ENCODE data around the gene MYBPC2. TPM values are rescaled to one million over a fixed set of nuclear protein-coding genes. Genes with fewer than 3 reads are reported as not detected.

MYBPC2 gene
- total RNA-seq, 2 experiments from 2014 or later = 0.28 to 0.33 TPM

DNA sequence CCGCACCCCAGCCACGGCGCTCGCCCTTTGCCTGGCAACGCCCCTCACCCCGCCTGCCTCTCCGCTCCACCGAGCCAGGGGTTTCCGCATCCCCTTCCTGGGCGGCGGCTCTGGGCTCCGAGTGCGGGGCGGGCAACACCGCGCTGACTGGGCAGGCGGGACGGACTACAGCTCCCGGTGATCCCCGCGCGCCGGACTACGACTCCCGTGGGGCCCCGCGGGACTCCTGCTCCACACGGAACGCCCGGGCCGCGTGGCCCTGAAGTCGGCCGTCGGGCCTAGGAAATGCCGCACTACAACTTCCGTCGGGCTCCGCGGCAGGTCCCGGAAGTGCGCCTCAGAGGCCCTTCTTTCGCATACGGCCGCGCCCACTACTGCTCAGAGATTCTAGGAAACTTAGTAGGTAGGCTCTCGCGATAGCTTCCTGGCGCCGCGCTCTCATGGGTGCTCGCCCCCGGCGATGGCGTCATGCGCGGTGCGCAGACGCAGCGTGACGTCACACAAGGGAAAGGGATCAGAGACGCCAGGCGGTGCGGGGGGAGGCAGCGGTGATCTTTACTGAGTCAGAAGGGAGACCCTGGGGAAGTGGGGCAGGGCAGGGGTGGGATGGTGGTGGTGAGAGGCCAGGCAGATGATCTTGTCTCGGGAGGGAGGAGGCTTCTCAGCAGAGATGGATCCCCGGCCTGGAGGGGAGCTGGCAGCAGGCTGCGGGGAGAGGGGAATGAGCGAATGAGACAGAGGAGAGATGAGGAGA lies 78.6 kb downstream of the MYBPC2 start, which contains the start of gene JOSD2:
TSS of gene JOSD2 (minus strand) at position 123 of the 754 bp plus-strand sequence. CDS start 760 bp downstream, outside the sequence.
- peak within 1 kb of the TSS; percentile 92 for H3K27ac Mint-ChIP-seq
- no peaks in the 10 kb centered on the region for H3K9me3 Mint-ChIP-seq
- peaks cover 23% of the 10 kb centered on the region for H3K4me1 Mint-ChIP-seq
- ChIA-PET CTCF (interaction anchor here (0.8 to 1.5 kb wide), 6 partner anchors 27 to 178 kb away, joined by 3 to 8 read pairs (median 3); partner anchors contain the start of gene POLD1), POLR2A (interaction anchor here (0.8 to 2.0 kb wide), 8 partner anchors 10 to 293 kb away, joined by 3 to 9 read pairs (median 6); partner anchors contain the start of gene GARIN5A)
- peaks cover 2% of the 10 kb centered on the region for H3K27me3 Mint-ChIP-seq
- DNase-seq = peak; percentile 98
- H3K36me3 Mint-ChIP-seq (ENCODE audit: low read depth) = peaks cover 8% of the 10 kb centered on the region
- H3K4me3 Mint-ChIP-seq = peak within 1 kb of the TSS; percentile 91

DNA sequence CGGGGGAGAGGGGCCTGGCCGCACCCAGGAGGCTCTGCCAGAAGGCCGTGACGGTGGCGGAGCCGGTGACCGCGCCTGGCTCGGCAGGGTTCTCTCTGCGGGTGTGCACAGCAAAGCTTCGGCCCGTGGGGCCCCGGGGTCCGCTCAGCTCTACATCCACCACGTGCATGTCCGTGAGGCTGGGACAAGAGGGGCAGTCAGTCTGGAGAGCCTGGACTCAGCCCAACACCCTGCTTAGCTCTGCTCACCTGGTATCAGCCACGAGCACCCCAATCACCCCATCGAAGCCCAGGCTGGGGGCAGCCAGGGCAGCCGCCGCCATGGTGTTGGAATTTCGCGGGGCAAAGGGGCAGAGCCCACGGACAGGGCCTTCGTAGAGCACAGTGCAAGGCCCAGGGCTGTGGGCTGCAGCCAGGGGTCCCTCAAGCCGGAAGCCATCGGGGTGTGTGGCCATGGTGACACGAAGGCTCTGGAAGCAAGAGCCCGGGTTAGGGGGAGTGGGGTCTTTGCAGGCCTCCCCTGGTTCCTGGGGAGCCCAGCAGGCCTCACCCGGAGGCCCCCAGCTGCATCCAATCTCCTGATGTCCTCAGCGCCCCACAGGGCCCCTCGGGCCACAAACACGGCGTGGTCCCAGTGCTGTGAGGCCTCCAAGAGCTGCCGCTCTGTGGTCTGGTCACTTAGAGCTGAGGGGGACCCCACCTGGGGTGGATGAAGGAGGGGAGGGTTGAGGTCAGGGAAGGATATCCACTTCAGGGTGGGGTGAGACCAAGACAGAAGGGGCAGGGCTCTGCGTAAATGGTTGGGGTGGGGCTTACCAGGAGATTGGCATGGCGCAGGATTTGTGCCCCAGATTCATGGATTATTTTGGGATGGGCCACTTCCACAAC lies 79.7 kb downstream of the MYBPC2 start:
- H3K27me3 Mint-ChIP-seq = peaks cover 2% of the 10 kb centered on the region

DNA sequence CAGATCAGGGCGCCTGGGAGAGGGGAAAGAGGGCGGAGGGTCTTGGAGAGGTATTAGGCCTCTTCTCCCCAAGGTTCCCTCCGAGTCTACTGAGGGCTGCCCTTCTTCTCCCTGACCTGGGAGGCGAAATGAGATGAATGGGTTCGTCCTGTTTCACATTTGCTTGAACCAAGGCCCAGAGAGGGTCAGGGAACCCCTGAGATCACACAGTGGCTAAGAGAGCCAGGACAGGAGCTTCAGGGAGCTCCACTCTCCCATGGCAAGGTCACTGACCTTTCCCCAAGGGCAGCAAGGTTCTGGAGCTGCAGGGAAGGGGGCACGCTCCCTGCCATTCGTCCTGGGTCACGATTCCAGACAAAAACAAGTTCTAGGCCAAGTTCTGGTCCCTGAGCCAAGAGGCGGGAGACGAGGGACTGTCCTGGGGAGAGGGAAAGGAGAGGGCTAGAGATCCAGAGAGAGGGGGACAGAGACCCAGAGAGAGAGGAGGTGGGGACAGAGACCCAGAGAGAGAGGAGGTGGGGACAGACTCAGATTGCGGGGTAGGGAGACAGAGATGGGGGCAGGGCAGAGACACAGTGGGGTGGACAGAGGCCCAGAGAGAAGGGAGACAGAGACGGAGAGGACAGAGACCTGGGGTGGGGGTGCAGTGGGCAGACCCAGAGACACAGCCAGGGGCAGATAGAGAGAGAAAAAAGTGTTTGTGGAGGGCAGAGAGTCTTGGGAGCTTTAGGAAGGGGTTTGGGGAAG lies 80.5 kb downstream of the MYBPC2 start:
- ChIA-PET CTCF (no interaction called here), POLR2A (no interaction called here)
- DNase-seq = no peak
- Mint-ChIP-seq H3K36me3 (ENCODE audit: low read depth) (peaks cover 8% of the 10 kb centered on the region), H3K27me3 (peaks cover 2% of the 10 kb centered on the region), H3K9me3 (no peaks in the 10 kb centered on the region), H3K4me1 (peaks cover 20% of the 10 kb centered on the region), H3K27ac (no peak overlapping the region), H3K4me3 (no peak overlapping the region)

More for the DNA sequence above, 79.7 kb downstream of the MYBPC2 start:
- peaks cover 23% of the 10 kb centered on the region for H3K4me1 Mint-ChIP-seq
- H3K9me3 Mint-ChIP-seq = no peaks in the 10 kb centered on the region
- H3K4me3 Mint-ChIP-seq = no peak overlapping the region
- no peak for DNase-seq
- H3K36me3 Mint-ChIP-seq (ENCODE audit: low read depth) = peaks cover 8% of the 10 kb centered on the region
- CTCF ChIA-PET = interaction anchor here (1.4 to 1.5 kb wide), 2 partner anchors 155 to 179 kb away, joined by 3 to 8 read pairs; no protein-coding TSS in a partner anchor
- POLR2A ChIA-PET = interaction anchor here (1.5 to 2.0 kb wide), 4 partner anchors 9 to 154 kb away, joined by 3 to 9 read pairs (median 8); no protein-coding TSS in a partner anchor
- no peak overlapping the region for H3K27ac Mint-ChIP-seq

DNA sequence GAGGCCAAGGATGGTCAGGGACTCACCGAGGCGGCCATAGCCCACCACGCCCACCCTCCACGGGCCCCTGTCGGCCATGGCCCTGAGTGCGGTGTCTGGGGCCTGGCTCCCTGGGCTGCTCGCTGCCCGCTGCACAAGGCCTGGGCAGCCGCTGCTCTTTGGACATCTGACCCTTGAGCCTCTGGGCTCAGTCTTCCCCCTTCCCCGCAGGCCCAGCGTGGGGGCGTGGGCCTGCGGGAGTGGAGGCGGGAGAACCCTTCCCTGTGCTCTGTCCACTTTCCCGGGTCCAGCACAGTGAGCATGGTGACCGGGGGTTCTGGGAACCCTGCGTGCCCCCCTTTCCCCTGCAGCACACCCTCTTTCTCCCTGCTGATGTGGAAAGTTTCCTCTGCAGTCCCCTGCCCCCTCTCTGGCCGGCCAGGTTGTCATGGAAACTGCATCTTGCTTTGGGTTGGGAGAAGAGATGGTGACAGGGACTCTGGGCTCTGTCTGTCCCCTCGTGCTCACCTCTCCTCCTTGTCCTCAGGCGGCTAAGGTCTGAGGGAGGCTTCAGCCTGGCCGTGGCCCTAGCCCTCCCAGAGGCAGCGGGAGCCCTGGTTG lies 81.2 kb downstream of the MYBPC2 start, which contains the start of gene ASPDH:
TSS of gene ASPDH (minus strand) at position 168 of the 600 bp plus-strand sequence. CDS start at position 78, 90 bp downstream.
- no peak within 1 kb of the TSS for H3K4me3 Mint-ChIP-seq
- ChIA-PET POLR2A (no interaction called here), CTCF (no interaction called here)
- H3K4me1 Mint-ChIP-seq = peaks cover 18% of the 10 kb centered on the region
- no peaks in the 10 kb centered on the region for H3K9me3 Mint-ChIP-seq
- H3K27ac Mint-ChIP-seq = no peak within 1 kb of the TSS
- peaks cover 2% of the 10 kb centered on the region for H3K27me3 Mint-ChIP-seq
- H3K36me3 Mint-ChIP-seq (ENCODE audit: low read depth) = peaks cover 5% of the 10 kb centered on the region
- DNase-seq = no peak

- Mint-ChIP-seq H3K9me3 (no peaks in the 10 kb centered on the region), H3K4me1 (peaks cover 13% of the 10 kb centered on the region), H3K4me3 (no peak overlapping the region), H3K36me3 (ENCODE audit: low read depth) (peaks cover 5% of the 10 kb centered on the region), H3K27ac (no peak overlapping the region), H3K27me3 (peaks cover 2% of the 10 kb centered on the region)
- no peak for DNase-seq
- CTCF ChIA-PET = no interaction called here
- POLR2A ChIA-PET = no interaction called here
Observed at GRCh38 chr19:50514346-50515167, 81.9 kb downstream of the MYBPC2 start.

GRCh38 chr19:50515168-50515561 lies 82.5 kb downstream of the MYBPC2 start:
- peaks cover 2% of the 10 kb centered on the region for H3K27me3 Mint-ChIP-seq
- no peaks in the 10 kb centered on the region for H3K9me3 Mint-ChIP-seq
- ChIA-PET CTCF (interaction anchor here (1.6 kb wide), 1 partner anchor 22 kb away, joined by 5 read pairs; no protein-coding TSS in a partner anchor), POLR2A (no interaction called here)
- H3K4me1 Mint-ChIP-seq = peaks cover 13% of the 10 kb centered on the region
- H3K4me3 Mint-ChIP-seq = no peak overlapping the region
- peaks cover 5% of the 10 kb centered on the region for H3K36me3 Mint-ChIP-seq (ENCODE audit: low read depth)
- no peak for DNase-seq
- no peak overlapping the region for H3K27ac Mint-ChIP-seq

Other genes starting within 250 kb of the MYBPC2 start
- gene MYH14, start 229.3 kb upstream of the MYBPC2 start, total RNA-seq = not detected
- 1 to 10 TPM; 4.2 to 4.3 TPM for gene KCNC3, start 103.5 kb upstream of the MYBPC2 start, total RNA-seq
- 1 to 10 TPM; 3.2 to 3.9 TPM for gene NAPSA, start 67.3 kb upstream of the MYBPC2 start, total RNA-seq
- gene NR1H2, start 56.4 kb upstream of the MYBPC2 start, total RNA-seq = 10 to 100 TPM; 79.7 to 86.2 TPM
- gene POLD1, start 48.5 kb upstream of the MYBPC2 start, total RNA-seq = 100 to 1,000 TPM; 117 to 119 TPM
- gene SPIB, start 14.0 kb upstream of the MYBPC2 start, total RNA-seq = under 1 TPM in 1 of 2 experiments, not detected in 1; 0.18 TPM
- 10 to 100 TPM; 56.3 to 57.2 TPM for gene EMC10, start 43.6 kb downstream of the MYBPC2 start, total RNA-seq
- under 1 TPM in 1 of 2 experiments, not detected in 1; 0.33 TPM for gene GARIN5A, start 44.0 kb downstream of the MYBPC2 start, total RNA-seq
- 10 to 100 TPM; 44.7 to 51.4 TPM for gene JOSD2, start 78.3 kb downstream of the MYBPC2 start, total RNA-seq
- not detected for gene ASPDH, start 81.0 kb downstream of the MYBPC2 start, total RNA-seq
- gene LRRC4B, start 135.5 kb downstream of the MYBPC2 start, total RNA-seq = not detected
- gene SYT3, start 207.0 kb downstream of the MYBPC2 start, total RNA-seq = not detected
- gene C19orf81, start 216.6 kb downstream of the MYBPC2 start, total RNA-seq = not detected

Data from activated CD4-positive, alpha-beta memory T cell treated with anti-CD3 and anti-CD28 coated beads, Interleukin-2, amount 10 ng/mL, durations not matched to agents 7 days and 5 days (primary cell).